ENCODE measurements around the gene PCP2.

Gene PCP2

DNA sequence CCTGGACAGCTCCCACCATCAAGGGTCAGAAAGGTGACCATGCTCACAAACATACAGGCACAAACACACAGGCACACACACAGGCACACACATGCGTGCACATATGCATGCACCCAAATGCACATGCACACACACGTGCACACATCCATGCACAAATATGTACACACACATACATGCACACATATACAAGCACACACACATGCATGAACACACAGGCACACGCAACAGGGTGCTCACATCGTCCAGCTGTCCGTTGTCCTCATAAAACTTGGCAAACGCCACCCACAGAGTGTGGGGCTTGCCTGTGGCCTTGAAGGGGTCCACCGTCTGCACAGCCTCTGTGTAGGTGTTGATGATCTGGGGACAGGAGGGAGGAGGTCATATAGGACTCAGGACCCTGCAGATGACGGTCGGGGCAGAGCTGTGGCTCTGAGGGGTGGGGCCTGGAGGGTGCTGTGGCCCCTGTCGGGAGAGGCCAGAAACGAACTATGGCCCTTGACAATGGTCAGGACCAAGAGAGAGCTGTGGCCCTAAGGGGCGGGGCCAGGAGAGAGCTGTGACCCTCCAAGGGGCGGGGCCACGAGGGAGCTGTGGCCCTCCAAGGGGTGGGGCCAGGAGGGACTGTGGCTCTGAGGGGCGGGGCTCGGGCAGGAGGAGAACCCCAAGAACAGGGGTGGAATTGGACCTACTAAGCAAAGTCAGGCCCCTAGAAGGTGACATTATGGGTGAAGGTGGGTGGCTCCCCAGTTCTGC lies 10.4 kb downstream of the PCP2 start:
- in situ Hi-C loops (cut with HindIII; ENCODE audit: low pct_ligation_motif_present, low sequenced_read_pairs) = no loop called here
- TF ChIP-seq, protein P1, sequence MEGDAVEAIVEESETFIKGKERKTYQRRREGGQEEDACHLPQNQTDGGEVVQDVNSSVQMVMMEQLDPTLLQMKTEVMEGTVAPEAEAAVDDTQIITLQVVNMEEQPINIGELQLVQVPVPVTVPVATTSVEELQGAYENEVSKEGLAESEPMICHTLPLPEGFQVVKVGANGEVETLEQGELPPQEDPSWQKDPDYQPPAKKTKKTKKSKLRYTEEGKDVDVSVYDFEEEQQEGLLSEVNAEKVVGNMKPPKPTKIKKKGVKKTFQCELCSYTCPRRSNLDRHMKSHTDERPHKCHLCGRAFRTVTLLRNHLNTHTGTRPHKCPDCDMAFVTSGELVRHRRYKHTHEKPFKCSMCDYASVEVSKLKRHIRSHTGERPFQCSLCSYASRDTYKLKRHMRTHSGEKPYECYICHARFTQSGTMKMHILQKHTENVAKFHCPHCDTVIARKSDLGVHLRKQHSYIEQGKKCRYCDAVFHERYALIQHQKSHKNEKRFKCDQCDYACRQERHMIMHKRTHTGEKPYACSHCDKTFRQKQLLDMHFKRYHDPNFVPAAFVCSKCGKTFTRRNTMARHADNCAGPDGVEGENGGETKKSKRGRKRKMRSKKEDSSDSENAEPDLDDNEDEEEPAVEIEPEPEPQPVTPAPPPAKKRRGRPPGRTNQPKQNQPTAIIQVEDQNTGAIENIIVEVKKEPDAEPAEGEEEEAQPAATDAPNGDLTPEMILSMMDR (IDR thresholded peaks at IDR 0.05; ENCODE audit: low read depth, low read length, missing control alignments) = no peak
- Histone ChIP-seq H3K36me3 (replicated peaks) (peaks cover 30% of the 10 kb centered on the region), H3K27ac (no peak overlapping the region), H3K4me3 (ENCODE audit: low read depth, low read length) (no peak overlapping the region), H3K27me3 (replicated peaks) (no peaks in the 10 kb centered on the region)
- DNase-seq = no peak

- in situ Hi-C loops (cut with HindIII; ENCODE audit: low pct_ligation_motif_present, low sequenced_read_pairs) = no loop called here
- TF ChIP-seq, protein P1 (IDR thresholded peaks at IDR 0.05; ENCODE audit: low read depth, low read length, missing control alignments) = no peak
These were observed 12.8 kb downstream of the PCP2 start for GRCh38 chr19:7620442-7621412.

GRCh38 chr19:7619671-7620441 lies 13.7 kb downstream of the PCP2 start:
- Histone ChIP-seq H3K27ac (no peak overlapping the region), H3K4me3 (ENCODE audit: low read depth, low read length) (no peak overlapping the region), H3K36me3 (replicated peaks) (peaks cover 22% of the 10 kb centered on the region), H3K27me3 (replicated peaks) (no peaks in the 10 kb centered on the region)
- in situ Hi-C loops (cut with HindIII; ENCODE audit: low pct_ligation_motif_present, low sequenced_read_pairs) = no loop called here
- DNase-seq = no peak
- TF ChIP-seq, protein P1 (IDR thresholded peaks at IDR 0.05; ENCODE audit: low read depth, low read length, missing control alignments) = no peak

More at GRCh38 chr19:7620442-7621412, 12.8 kb downstream of the PCP2 start:
- no peak for DNase-seq
- peaks cover 25% of the 10 kb centered on the region for H3K36me3 ChIP-seq (replicated peaks)
- no peaks in the 10 kb centered on the region for H3K27me3 ChIP-seq (replicated peaks)
- no peak overlapping the region for H3K27ac ChIP-seq
- no peak overlapping the region for H3K4me3 ChIP-seq (ENCODE audit: low read depth, low read length)

DNA sequence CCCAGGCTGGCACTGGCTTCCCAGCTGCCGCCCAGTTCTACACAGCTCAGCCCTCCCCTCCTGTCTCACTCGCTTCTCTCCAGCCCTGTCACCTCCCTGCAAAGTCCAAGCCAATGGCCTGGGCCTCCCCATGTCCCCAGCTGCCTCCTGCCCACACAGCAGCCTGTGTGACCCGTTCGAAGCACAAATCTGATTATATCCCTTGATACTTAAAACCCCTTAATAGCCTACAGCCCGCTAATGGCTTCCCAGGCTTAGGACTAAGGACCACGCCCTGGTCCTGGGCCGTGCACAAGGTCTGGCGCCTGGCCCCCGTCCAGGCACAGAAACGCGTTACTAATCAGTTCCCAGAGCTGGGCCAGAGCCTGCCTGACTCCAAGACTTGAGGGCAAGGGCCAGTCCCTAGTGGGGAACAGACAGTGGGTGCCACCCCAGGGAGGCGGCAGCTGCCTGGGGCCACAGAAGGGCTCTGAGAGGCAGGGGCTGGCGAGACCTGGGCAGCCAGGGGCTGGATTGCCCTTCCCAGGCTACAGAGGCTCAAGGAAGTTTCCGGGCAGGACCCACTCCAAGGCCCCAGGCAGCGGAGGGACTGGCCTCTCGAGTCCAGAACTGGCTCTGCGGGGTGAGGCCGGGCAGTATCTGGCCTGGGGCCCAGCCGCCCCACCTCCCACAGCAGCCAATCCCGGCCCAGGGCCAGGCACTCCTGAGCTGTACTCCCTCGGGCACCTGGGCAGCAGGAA lies 14.6 kb downstream of the PCP2 start:
- Histone ChIP-seq H3K4me3 (ENCODE audit: low read depth, low read length) (no peak overlapping the region), H3K27ac (no peak overlapping the region), H3K27me3 (replicated peaks) (no peaks in the 10 kb centered on the region), H3K36me3 (replicated peaks) (peaks cover 21% of the 10 kb centered on the region)
- in situ Hi-C loops (cut with HindIII; ENCODE audit: low pct_ligation_motif_present, low sequenced_read_pairs) = no loop called here
- TF ChIP-seq, protein P1 (IDR thresholded peaks at IDR 0.05; ENCODE audit: low read depth, low read length, missing control alignments) = no peak
- no peak for DNase-seq

- DNase-seq = no peak
- peaks cover 21% of the 10 kb centered on the region for H3K36me3 ChIP-seq (replicated peaks)
- TF ChIP-seq, protein P1 (IDR thresholded peaks at IDR 0.05; ENCODE audit: low read depth, low read length, missing control alignments) = no peak
These were observed 15.2 kb downstream of the PCP2 start for GRCh38 chr19:7618348-7618747.

More at GRCh38 chr19:7618348-7618747, 15.2 kb downstream of the PCP2 start:
- H3K27ac ChIP-seq = no peak overlapping the region
- no peak overlapping the region for H3K4me3 ChIP-seq (ENCODE audit: low read depth, low read length)
- H3K27me3 ChIP-seq (replicated peaks) = no peaks in the 10 kb centered on the region
- in situ Hi-C loops (cut with HindIII; ENCODE audit: low pct_ligation_motif_present, low sequenced_read_pairs) = no loop called here

Measured in brain microvascular endothelial cell (primary cell).